ENCODE results near the gene ADARB1. TPM values are rescaled to one million over a fixed set of nuclear protein-coding genes. Genes with fewer than 3 reads are reported as not detected.
A peak's percentile ranks its signal among the peaks of the same experiment; 100 is the strongest.

ADARB1 gene
- total RNA-seq, 1 experiment from 2014 or later: 15.8 TPM

GRCh38 chr21:45162809-45163208 lies 88.4 kb downstream of the ADARB1 start:
- no peaks in the 10 kb centered on the region for H3K79me1 ChIP-seq (ENCODE audit: insufficient read depth, low read depth, low read length, poor library complexity, severe bottlenecking)
- no peaks in the 10 kb centered on the region for H3K9me3 ChIP-seq (ENCODE audit: control insufficient read depth, low read depth, low read length)
- Mint-ChIP-seq H3K27ac (peak overlapping the region in 1 of 3 experiments; percentile 18; a peak in 1 of 7 replicates), H3K4me1 (peaks cover 28 to 32% of the 10 kb centered on the region in 2 experiments), H3K36me3 (ENCODE audit: insufficient read depth in 1 of 3, low read depth in 3 of 3) (no peaks in the 10 kb centered on the region), H3K27me3 (ENCODE audit: low read depth) (no peaks in the 10 kb centered on the region), H3K9me3 (no peaks in the 10 kb centered on the region), H3K4me3 (no peak overlapping the region)
- H4K91ac ChIP-seq (ENCODE audit: insufficient read length, low read depth, low read length): no peak overlapping the region
- no peaks in the 10 kb centered on the region for H3K4me1 ChIP-seq (ENCODE audit: insufficient read depth, low read length)
- no peaks in the 10 kb centered on the region for H3K79me2 ChIP-seq (ENCODE audit: insufficient read depth, low read length)
- no peak overlapping the region for H3K27ac ChIP-seq (ENCODE audit: insufficient read length, low read depth, low read length)
- no peak overlapping the region for H3K14ac ChIP-seq (ENCODE audit: insufficient read depth, low read length)
- TF ChIP-seq CTCF (conservative IDR thresholded peaks at IDR 0.05): no peak
- no peaks in the 10 kb centered on the region for H3K27me3 ChIP-seq (ENCODE audit: insufficient read depth, low read length)
- H3K23me2 ChIP-seq (ENCODE audit: insufficient read length, low read depth, low read length, poor library complexity, severe bottlenecking): no peaks in the 10 kb centered on the region
- H4K20me1 ChIP-seq (ENCODE audit: control insufficient read depth, insufficient read depth, insufficient read length): peaks cover 3% of the 10 kb centered on the region
- no peak overlapping the region for H3K4me2 ChIP-seq (ENCODE audit: insufficient read depth, insufficient read length, low read length)
- no peak overlapping the region for H2BK120ac ChIP-seq (ENCODE audit: low read depth, low read length, poor library complexity, severe bottlenecking)
- no peak overlapping the region for H4K5ac ChIP-seq (ENCODE audit: insufficient read length, low read depth, low read length)
- no peak overlapping the region for H2AK5ac ChIP-seq (ENCODE audit: insufficient read length, low read length)
- no peak overlapping the region for H3K9ac ChIP-seq (ENCODE audit: extremely low read depth, insufficient read length, low read length)
- H2AFZ ChIP-seq (ENCODE audit: low read length): no peak overlapping the region
- H3K56ac ChIP-seq (ENCODE audit: insufficient read length, low read depth, low read length): no peak overlapping the region
- H4K8ac ChIP-seq (replicated peaks; ENCODE audit: insufficient read length, low read depth, low read length): no peak overlapping the region
- peak; percentile 16 for DNase-seq
- H2BK12ac ChIP-seq (ENCODE audit: insufficient read length, low read depth, low read length): no peak overlapping the region
- H2BK20ac ChIP-seq (ENCODE audit: low read depth, low read length, poor library complexity, severe bottlenecking): no peak overlapping the region
- no CpG with 5 or more reads among the region's 5 CpGs for WGBS (ENCODE audit: extremely low coverage, insufficient read length, low lambda C conversion rate)
- no peak overlapping the region for H2BK15ac ChIP-seq (ENCODE audit: low read depth, low read length)
- no peak overlapping the region for H3K18ac ChIP-seq (ENCODE audit: insufficient read length, low read depth, low read length)
- no peak overlapping the region for H3K23ac ChIP-seq (ENCODE audit: insufficient read length, low read depth, low read length)
- no peak overlapping the region for H2BK5ac ChIP-seq (ENCODE audit: insufficient read length, low read length)
- H3T11ph ChIP-seq (ENCODE audit: low read length): no peak overlapping the region
- H3K4ac ChIP-seq (ENCODE audit: low read depth, low read length): no peak overlapping the region
